NCI-H2227 (cell line): Measurements from ENCODE around the gene OR10A3.
"Not testable (repeated sequence)": the region's sequence is repeated elsewhere in the genome, so short reads cannot be mapped to it uniquely, and the experiment has no call there.

Experiments used
- DNase-seq: peaks from one replicate; lab custom pipeline; 2025; ENCODE audit not compliant: unreplicated experiment; lab: John Stamatoyannopoulos, UW

Gene OR10A3

DNA sequence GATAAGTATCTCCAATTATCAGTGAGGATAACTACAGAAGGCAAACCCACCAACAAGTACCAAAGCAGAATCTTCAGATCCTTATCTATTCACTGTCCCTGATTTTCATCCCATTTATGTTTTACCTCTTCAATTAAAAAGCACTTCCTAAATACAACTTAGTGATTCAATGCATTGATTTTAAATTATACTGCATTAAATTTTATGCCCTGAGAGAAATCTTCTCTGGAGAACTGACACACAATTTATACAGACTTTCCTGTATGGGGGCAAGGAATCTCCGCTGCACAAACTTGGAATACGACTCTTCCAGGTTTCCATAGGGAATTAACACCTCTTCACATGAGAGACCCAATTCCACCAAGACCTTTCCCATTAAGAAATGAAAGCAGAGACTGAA lies at the start of gene OR10A3:
TSS of gene OR10A3 (minus strand) at position 101 of the 400 bp plus-strand sequence. CDS start 2,188 bp downstream, outside the sequence.
- DNase-seq = no peak

- not testable (repeated sequence) for DNase-seq
Measured at GRCh38 chr11:7987560-7987883, 46.0 kb upstream of the OR10A3 start.

GRCh38 chr11:7986768-7987559 lies 45.5 kb upstream of the OR10A3 start, which contains the start of gene EIF3F:
Gene EIF3F (plus strand): TSS chr11:7987337. CDS start chr11:7987353, 16 bp downstream.
- peak; percentile 99 for DNase-seq

GRCh38 chr11:7983832-7984590 lies 42.5 kb upstream of the OR10A3 start:
- no peak for DNase-seq

DNA sequence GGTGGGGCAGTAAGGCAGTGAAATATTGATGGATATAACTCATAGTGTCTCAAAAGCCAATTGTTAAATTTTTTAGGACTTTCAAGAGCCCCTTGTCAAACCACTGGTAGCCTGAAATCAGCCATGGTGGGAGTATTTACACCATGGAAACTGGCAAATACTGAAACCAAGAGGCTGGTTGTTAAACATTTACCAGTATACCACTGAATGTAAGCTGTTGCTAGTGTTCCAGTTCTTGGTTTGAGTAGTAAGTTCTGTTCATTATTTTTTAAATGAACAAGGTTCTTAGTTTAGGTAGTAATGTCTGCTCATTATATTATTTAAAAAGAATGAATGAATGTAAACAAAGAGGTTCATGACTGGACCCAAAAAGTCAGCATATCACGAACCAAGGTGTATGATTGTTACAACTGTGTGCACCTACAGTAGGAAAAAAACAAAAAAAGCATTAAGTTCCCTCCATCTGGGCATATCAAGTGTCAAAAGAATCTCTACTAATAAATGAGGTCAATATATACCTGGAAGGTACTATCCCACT lies 41.1 kb upstream of the OR10A3 start:
- no peak for DNase-seq

- no peak for DNase-seq
Measured at GRCh38 chr11:7981619-7982157, 40.2 kb upstream of the OR10A3 start.

DNA sequence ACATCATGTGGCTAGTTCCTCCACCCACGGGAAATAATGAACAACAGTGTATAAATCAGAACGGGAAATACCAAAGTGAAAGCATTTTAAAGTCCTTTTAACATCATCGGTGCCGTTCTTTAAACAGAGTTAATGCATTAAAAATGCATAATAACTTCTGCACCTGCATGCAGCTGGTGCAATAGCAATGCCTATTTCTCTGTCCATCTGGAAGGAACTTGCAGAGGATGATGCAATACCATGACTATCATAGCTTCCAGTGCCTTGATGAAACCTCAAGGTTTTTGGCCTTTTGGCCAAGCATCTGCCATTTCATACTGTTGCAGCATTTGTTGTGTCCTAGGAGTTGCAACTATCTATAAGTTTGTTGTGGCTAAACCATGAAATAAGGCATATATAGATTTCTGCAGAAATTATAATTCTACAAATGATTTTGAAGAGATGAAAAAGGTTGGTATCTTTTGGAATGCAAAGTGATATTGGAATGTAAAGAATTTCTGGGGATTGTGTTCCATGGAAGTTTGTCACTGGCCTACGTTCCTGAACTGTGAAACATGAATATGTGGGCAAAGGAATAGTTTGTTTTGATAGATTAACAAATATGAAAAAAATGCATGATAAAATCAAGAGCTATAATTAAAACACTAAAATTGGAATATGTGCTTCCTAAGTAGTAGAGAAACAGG lies 35.9 kb upstream of the OR10A3 start:
- DNase-seq = no peak

DNA sequence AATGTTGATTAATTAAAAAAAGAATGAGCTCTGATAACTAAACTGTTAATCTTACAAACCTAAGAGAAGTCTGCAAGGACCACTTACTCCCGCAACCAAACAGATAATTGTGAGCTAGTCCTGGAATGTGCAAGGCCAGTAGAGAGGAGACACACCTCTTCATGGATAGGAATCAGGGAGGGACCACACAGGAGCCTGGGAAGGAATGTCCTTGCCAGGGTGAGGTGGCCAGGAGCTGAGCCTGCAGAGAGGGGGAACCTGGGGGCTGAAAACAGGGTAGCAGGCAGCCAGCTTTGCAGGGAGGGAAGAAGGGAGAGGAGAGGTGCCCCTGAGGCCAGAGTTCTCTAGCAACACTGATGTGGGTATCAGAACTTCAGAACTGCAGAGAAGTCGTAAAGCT lies 33.2 kb upstream of the OR10A3 start:
- no peak for DNase-seq

- DNase-seq = no peak
Measured at GRCh38 chr11:7973011-7973410, 31.5 kb upstream of the OR10A3 start.

DNA sequence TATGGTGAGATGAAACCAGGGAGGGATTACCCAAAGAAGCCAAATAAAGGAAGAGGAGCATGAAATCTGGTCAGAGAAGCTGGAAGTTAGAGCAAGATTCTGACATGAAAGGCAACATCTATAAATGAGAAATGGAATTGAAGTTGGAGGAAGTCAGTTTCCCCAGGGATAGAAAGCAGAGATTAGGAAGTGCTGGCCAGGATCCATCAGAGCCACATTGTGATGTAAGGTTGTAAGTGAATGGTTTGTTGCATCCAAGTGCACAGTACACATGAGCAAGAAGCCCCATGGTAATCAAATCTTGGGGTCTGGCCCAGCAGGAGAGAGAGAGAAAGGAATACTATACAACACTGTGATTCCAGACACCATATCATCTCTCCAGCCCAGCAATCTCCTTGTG lies 30.3 kb upstream of the OR10A3 start:
- DNase-seq = no peak

GRCh38 chr11:7969756-7970646 lies 28.5 kb upstream of the OR10A3 start:
- DNase-seq = no peak

GRCh38 chr11:7968686-7969085 lies 27.2 kb upstream of the OR10A3 start:
- no peak for DNase-seq

DNA sequence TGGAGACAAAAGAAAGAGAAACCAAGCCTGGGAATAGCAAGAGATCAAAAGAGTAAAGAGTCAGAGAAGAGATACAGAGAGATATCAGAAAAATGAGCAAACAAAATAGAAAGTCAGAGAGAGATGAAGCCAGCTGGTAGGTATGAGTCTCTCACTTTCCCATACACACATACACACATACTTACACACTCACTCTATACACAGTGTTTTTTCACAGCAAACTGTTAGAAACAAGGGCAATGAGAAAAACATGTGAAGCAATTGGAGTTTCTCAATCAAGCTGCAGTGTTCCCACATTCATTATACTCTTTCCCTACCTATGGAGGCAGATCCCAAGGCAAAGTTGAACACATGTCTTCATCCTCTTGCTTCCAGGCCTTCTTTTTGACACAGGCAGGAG lies 26.3 kb upstream of the OR10A3 start:
- DNase-seq = no peak

- DNase-seq = no peak
Measured at GRCh38 chr11:7967097-7967496, 25.6 kb upstream of the OR10A3 start.

DNA sequence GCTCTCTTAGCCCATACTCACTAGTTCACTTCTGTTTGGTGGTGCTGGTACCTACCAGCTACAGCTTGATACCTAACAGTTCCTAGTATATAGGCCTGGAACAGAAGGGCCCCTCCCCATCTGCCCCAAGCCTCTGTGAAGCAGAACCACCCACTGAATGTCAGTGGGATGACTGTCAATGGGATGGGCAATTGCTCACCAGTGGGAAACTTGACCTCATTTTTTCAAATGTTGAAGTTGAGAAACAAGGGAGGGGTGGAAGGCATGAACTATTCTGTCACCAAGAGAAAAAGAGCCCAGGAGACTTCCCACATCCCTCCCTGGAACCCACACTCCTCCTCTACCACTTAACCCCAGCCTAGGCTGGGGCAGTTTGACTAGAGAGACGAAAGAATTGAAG lies 23.9 kb upstream of the OR10A3 start, which contains the start of gene NLRP10:
TSS of gene NLRP10 (minus strand) at position 62 of the 400 bp plus-strand sequence. CDS start 1,952 bp downstream, outside the sequence.
- no peak for DNase-seq

- no peak for DNase-seq
Measured at GRCh38 chr11:7964873-7965272, 23.4 kb upstream of the OR10A3 start.

DNA sequence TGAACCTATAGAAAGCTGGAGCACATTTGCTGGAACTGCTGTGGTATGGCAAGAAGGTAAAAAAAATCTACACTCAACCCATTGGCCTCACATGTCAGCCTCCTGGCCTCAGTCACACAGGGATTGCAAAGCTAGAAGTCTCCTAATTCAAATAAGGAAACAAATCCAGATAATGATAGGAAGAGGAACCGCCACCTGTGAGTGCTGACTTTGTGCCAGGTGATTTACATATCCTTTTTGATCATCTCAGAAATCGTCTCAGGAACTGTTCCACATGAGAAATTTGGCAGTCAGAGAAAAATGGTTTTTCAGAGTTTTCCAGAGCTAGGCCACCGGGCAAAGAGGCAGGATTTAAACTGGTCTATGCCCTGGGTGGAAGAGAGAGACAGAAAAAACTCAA lies 22.8 kb upstream of the OR10A3 start:
- no peak for DNase-seq

DNA sequence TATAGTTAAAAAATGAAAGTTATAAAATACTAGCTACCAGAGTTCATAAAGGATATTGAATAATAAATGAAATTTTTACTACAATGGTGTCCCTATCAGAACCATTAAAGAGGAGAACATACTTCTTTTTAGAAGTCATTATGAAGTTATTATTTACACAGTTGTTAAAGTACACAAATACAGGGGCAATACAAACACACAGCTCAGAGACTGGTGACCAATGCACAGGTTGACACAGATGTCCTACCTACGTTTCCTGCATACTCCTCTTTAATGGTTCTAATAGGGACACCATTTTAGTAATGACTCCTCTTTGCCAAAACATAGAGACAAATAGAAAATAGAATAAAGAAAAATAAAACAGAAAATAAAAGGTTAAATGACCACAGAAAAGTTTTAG lies 13.7 kb upstream of the OR10A3 start:
- DNase-seq = no peak

DNA sequence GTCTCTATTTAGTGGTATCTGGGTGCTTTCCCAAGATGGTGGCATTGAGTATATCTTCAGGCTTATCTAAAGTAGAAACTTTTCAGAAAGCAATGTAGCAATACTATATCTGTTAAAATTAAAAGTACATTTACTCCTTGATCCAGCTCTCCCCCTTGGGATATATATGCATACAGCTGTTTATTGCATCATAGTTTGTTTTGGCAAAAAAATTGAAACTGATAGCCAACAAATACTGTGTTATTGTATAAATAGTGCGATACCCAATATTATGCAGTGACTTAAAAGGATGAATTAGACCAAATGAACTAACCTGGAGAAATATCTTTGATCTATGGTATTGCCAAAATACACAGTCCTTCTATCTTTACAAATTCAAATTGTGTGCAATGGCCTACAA lies 8.4 kb upstream of the OR10A3 start:
- no peak for DNase-seq

DNA sequence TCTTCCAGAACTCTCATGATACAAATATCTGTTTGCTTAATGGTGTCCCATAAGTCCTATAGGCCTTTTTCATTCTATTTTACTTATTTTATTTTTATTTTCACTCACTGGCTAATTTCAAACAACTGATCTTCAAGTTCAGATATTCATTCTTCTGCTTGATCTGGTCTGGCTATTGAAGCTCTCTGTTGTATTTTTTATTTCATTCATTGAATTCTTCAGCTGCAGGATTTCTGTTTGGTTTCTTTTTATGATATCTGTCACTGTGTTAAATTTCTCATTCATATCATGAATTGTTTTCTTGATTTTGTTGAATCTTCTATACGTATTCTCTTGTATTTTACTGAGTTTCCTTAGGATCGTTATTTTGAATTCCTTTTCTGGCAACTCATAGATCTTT lies 2.6 kb upstream of the OR10A3 start:
- DNase-seq = no peak
